ENCODE measurements around the gene GAB2. TPM values are rescaled to one million over a fixed set of nuclear protein-coding genes. Genes with fewer than 3 reads are reported as not detected.

The GAB2 gene
- total RNA-seq, 1 experiment from 2014 or later, result 3.3 TPM

GRCh38 chr11:78371221-78371891 is 46.3 kb downstream of the GAB2 start:
- TF ChIP-seq, protein P1, sequence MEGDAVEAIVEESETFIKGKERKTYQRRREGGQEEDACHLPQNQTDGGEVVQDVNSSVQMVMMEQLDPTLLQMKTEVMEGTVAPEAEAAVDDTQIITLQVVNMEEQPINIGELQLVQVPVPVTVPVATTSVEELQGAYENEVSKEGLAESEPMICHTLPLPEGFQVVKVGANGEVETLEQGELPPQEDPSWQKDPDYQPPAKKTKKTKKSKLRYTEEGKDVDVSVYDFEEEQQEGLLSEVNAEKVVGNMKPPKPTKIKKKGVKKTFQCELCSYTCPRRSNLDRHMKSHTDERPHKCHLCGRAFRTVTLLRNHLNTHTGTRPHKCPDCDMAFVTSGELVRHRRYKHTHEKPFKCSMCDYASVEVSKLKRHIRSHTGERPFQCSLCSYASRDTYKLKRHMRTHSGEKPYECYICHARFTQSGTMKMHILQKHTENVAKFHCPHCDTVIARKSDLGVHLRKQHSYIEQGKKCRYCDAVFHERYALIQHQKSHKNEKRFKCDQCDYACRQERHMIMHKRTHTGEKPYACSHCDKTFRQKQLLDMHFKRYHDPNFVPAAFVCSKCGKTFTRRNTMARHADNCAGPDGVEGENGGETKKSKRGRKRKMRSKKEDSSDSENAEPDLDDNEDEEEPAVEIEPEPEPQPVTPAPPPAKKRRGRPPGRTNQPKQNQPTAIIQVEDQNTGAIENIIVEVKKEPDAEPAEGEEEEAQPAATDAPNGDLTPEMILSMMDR (conservative IDR thresholded peaks at IDR 0.05), result no peak
- peaks cover 18% of the 10 kb centered on the region in 2 experiments for H3K4me1 Mint-ChIP-seq
- H3K18ac ChIP-seq (ENCODE audit: insufficient read length, low read depth, low read length), result no peak overlapping the region
- DNase-seq, result no peak
- H3K79me2 ChIP-seq (ENCODE audit: insufficient read depth, low read length), result no peaks in the 10 kb centered on the region
- H2BK120ac ChIP-seq (ENCODE audit: low read depth, low read length, poor library complexity, severe bottlenecking), result no peak overlapping the region
- H3K4me1 ChIP-seq (ENCODE audit: insufficient read depth, low read length), result no peaks in the 10 kb centered on the region
- no peak overlapping the region for H3K14ac ChIP-seq (ENCODE audit: insufficient read depth, low read length)
- no peak overlapping the region for H3K4me3 Mint-ChIP-seq
- H3K23me2 ChIP-seq (ENCODE audit: insufficient read length, low read depth, low read length, poor library complexity, severe bottlenecking), result no peaks in the 10 kb centered on the region
- H4K8ac ChIP-seq (replicated peaks; ENCODE audit: insufficient read length, low read depth, low read length), result no peak overlapping the region
- H3T11ph ChIP-seq (ENCODE audit: low read length), result no peak overlapping the region
- no peak overlapping the region; a peak in 1 of 7 replicates for H3K27ac Mint-ChIP-seq
- H2BK15ac ChIP-seq (ENCODE audit: low read depth, low read length), result no peak overlapping the region
- H4K91ac ChIP-seq (ENCODE audit: insufficient read length, low read depth, low read length), result no peak overlapping the region
- no peak overlapping the region for H3K4me2 ChIP-seq (ENCODE audit: insufficient read depth, insufficient read length, low read length)
- H3K4ac ChIP-seq (ENCODE audit: low read depth, low read length), result no peak overlapping the region
- H3K36me3 Mint-ChIP-seq (ENCODE audit: insufficient read depth in 1 of 3, low read depth in 3 of 3), result no peaks in the 10 kb centered on the region
- H4K5ac ChIP-seq (ENCODE audit: insufficient read length, low read depth, low read length), result no peak overlapping the region
- H2AK5ac ChIP-seq (ENCODE audit: insufficient read length, low read length), result no peak overlapping the region
- no peak overlapping the region for H2AFZ ChIP-seq (ENCODE audit: low read length)
- no peaks in the 10 kb centered on the region for H3K27me3 Mint-ChIP-seq (ENCODE audit: low read depth)
- no peak overlapping the region for H3K9ac ChIP-seq (ENCODE audit: extremely low read depth, insufficient read length, low read length)
- H2BK20ac ChIP-seq (ENCODE audit: low read depth, low read length, poor library complexity, severe bottlenecking), result no peak overlapping the region
- WGBS (ENCODE audit: extremely low coverage, insufficient read length, low lambda C conversion rate), result no CpG with 5 or more reads among the region's 5 CpGs
- H2BK12ac ChIP-seq (ENCODE audit: insufficient read length, low read depth, low read length), result no peak overlapping the region
- H3K56ac ChIP-seq (ENCODE audit: insufficient read length, low read depth, low read length), result no peak overlapping the region
- H3K79me1 ChIP-seq (ENCODE audit: insufficient read depth, low read depth, low read length, poor library complexity, severe bottlenecking), result no peaks in the 10 kb centered on the region
- no peaks in the 10 kb centered on the region for H3K9me3 Mint-ChIP-seq
- no peaks in the 10 kb centered on the region for H3K27me3 ChIP-seq (ENCODE audit: insufficient read depth, low read length)
- no peaks in the 10 kb centered on the region for H4K20me1 ChIP-seq (ENCODE audit: control insufficient read depth, insufficient read depth, insufficient read length)
- no peaks in the 10 kb centered on the region for H3K9me3 ChIP-seq (ENCODE audit: control insufficient read depth, low read depth, low read length)
- no peak overlapping the region for H3K23ac ChIP-seq (ENCODE audit: insufficient read length, low read depth, low read length)
- no peak overlapping the region for H3K27ac ChIP-seq (ENCODE audit: insufficient read length, low read depth, low read length)
- H2BK5ac ChIP-seq (ENCODE audit: insufficient read length, low read length), result no peak overlapping the region

Data from H9 (cell line).